Left cardiac atrium (tissue), 4 donors: ENCODE data around the gene BIRC6. TPM values are rescaled to one million over a fixed set of nuclear protein-coding genes. Genes with fewer than 3 reads are reported as not detected.
"Not testable (repeated sequence)": the region's sequence is repeated elsewhere in the genome, so short reads cannot be mapped to it uniquely, and the experiment has no call there.

Source experiments
- ATAC-seq, 2 donors: fragments of 200-7000 bp; cut with Tn5 transposase; one replicate each; pipeline ENCODE4 v1.9.1; 2020; ENCODE audit warnings: mild to moderate bottlenecking in 2 of 2, moderate library complexity in 2 of 2
- DNase-seq: peaks from one replicate; pipeline ENCODE4 v3.0.0-alpha.2; 2020
- intact Hi-C, 2 donors: fragments of 100-400 bp; cut with DNase I; formaldehyde crosslinking; loops; one replicate each; pipeline versions ENCODE4 v1.14.1 to v1.15.1; 2022 to 2023
- microRNA-seq, 2 donors: library from miRNA; unstranded; fragments of <30 nt; microRNA quantifications; one replicate each; pipeline ENCODE4 v1.2.0, GENCODE V29; 2020
- total RNA-seq, 2 donors: library from RNA; stranded (reverse); fragmentation: NEBNext Ultra II Directional; extraction: Animal tissue kit (Norgen Biotek cat#: 25700); gene quantifications; one replicate each; pipeline ENCODE4 v1.2.1, GENCODE V29; 2021
- donor health status: DM: no; HTN: yes; CAD: no.
- donor health status: DM: no; HTN: yes; CAD: no; lungs with severe emphysema.
- donor health status: DM: yes; HTN: yes; CAD: no.
- donor health status: Dilated cardiomyopathy.

Gene BIRC6
- total RNA-seq, 2 donors from 2014 or later, result 38.6 to 52.5 TPM

- ATAC-seq (peak; percentile 100), DNase-seq (peak; percentile 96)
- intact Hi-C loops, result no loop called here
Measured at GRCh38 chr2:32627814-32628579, 271.2 kb downstream of the BIRC6 start, which contains the start of gene TTC27. TSS of gene TTC27 (plus strand) at chr2:32628050. CDS start at chr2:32628293, 243 bp downstream.

DNA sequence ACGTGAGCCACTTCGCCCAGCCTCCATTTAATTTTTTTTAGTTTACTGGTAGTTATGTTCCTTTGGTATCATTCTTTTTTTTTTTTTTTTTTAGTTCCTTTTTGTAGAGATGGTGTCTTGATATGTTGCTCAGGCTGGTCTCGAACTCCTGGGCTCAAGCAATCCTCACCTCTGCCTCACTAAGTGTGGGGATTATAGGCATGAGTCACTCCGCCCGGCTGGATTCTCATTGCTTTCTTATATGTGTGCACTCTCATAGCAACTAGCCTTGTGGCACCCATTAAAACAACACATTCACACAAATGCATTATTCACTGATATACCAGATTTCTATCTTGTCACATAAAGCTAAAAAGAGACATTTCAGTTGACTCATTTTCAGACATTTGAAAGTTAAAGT, 275.3 kb downstream of the BIRC6 start:
- ATAC-seq (no peak), DNase-seq (no peak)
- intact Hi-C loops, result no loop called here

DNA sequence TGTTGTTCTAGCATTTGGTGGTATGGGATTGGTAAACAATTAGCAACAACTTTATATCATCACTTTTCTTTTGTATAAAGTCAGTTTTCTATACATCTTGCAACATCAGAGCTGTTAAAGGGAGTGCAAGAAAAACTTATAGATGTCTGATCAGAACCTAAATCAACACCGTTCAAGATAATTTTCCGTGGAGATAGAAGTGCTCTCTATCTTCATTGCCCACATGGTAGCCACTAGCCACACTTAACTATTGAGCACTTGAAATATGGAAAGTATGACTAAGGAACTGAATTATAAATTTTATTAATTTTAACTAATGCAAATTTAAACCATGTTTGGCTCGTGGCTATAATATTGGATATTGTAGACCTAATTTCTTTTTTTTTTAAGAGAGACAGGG, 276.2 kb downstream of the BIRC6 start:
- DNase-seq, result no peak

GRCh38 chr2:32638548-32638947, 281.7 kb downstream of the BIRC6 start:
- DNase-seq, ATAC-seq, intact Hi-C loops: not testable (repeated sequence)

More for the DNA sequence above, 276.2 kb downstream of the BIRC6 start:
- no peak for ATAC-seq
- intact Hi-C loops, result no loop called here

- ATAC-seq (no peak), DNase-seq (no peak)
- intact Hi-C loops, result no loop called here
Measured at GRCh38 chr2:32641180-32641579, 284.4 kb downstream of the BIRC6 start.

DNA sequence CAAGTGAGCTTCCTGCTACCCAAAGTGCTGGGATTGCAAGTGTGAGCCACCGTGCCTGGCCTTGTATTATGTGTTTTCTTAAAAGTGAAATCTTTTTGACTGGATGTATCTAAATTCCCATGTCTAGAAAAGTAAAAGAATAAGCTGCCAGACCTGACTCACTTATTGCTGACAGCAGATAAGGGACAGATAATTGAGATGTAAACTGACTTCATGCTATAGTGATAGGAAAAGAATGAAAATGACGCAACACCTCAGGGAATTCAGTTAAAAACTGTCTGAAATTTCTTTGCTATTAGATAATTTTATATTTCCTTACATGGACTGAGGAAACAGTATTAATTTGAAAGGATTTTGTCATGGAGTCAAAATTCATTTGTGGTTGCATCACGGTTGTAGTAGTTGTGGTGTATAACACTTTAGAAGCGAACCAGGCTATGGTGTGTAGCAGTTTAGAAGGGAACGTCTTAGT, 290.4 kb downstream of the BIRC6 start:
- no peak for DNase-seq
- peak; percentile 41 to 91 for ATAC-seq
- intact Hi-C loops, result no loop called here

- intact Hi-C loops, result no loop called here
- DNase-seq, result no peak
- ATAC-seq, result no peak
Measured at GRCh38 chr2:32652555-32653209, 295.9 kb downstream of the BIRC6 start.

DNA sequence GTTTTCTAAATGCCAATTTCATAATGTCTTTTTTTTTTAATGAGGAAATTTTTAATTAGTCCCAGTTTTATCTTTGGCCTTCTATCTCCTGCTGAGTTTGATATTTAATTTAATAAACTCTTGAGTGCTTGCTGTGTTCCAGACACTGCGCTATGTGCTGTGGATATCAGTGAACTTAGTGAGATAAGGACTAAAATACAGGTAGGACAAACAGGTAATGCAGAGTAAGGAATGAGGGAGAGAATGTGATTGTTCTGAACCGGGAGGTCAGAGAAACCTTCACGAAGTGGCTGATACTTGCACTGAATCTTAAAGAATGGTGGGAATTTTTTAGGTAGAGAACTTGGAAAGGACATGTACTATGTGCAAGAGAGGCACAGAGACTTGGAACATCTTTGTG, 299.2 kb downstream of the BIRC6 start:
- ATAC-seq (no peak), DNase-seq (no peak)
- intact Hi-C loops, result no loop called here

- no peak for DNase-seq
- intact Hi-C loops, result no loop called here
- ATAC-seq, result no peak
Measured at GRCh38 chr2:32663864-32664263, 307.0 kb downstream of the BIRC6 start.

DNA sequence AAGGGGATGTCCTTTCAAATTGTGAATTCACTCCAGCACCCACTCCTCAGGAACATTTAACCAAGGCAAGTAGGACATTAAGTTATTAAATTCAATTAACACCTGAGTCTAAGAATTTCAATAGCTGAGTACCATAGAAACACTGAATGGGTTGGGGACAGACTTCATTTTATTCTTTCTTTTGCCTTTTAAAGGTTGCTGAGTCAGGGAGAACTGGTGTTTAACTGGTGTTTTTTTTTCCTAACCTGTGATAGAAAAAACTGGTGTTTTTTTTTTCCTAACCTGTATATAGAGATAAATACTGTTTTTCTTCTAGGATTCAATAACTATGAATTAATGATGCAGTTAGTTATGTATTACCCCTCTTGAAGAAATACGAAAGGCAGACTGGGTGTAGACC, 309.9 kb downstream of the BIRC6 start:
- DNase-seq, result no peak
- no peak for ATAC-seq
- intact Hi-C loops, result no loop called here

DNA sequence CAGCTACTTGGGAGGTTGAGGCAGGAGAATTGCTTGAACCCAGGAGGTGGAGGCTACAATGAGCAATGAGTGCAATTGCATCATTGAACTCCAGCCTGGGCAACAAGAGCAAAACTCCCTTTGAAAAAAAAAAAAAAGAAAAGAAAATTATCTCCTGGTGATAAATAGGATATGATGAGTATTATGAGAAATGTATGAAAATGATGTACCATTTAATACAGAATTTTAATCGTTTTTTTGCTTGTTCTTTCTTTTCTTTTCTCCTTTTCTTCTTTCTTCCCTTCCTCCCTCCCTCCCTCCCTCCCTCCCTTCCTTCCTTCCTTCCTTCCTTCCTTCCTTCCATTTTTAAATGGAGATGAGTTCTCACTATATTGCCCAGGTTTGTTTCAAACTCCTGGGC, 311.4 kb downstream of the BIRC6 start:
- no peak for DNase-seq

More for the DNA sequence above, 311.4 kb downstream of the BIRC6 start:
- no peak for ATAC-seq
- intact Hi-C loops, result no loop called here

Small RNA genes within 50 kb of the gene (microRNA-seq; reads per million reads assigned to microRNA genes)
- gene MIR4765 (0 reads per million in 2 donors), gene MIR558 (0 reads per million in 2 donors)

Other genes starting within 250 kb of the BIRC6 start
- 10 to 100 TPM; 13.9 to 19.6 TPM for gene SLC30A6, start 191.2 kb upstream of the BIRC6 start, total RNA-seq
- 1 to 10 TPM; 1.7 to 2.3 TPM for gene NLRC4, start 92.1 kb upstream of the BIRC6 start, total RNA-seq
- 10 to 100 TPM; 48.5 to 51.4 TPM for gene YIPF4, start 79.1 kb upstream of the BIRC6 start, total RNA-seq